ENCODE results near the gene PHPT1. TPM values are rescaled to one million over a fixed set of nuclear protein-coding genes. Genes with fewer than 3 reads are reported as not detected.

Gene PHPT1
- total and polyA plus RNA-seq, 2 experiments from 2014 or later, result 86.2 to 437 TPM

- Histone ChIP-seq H4K20me1 (replicated peaks; ENCODE audit: insufficient read depth) (peaks cover 5% of the 10 kb centered on the region; the same call in 1 of the 2 replicates), H3K27ac (ENCODE audit: low read depth) (no peak overlapping the region), H3K36me3 (ENCODE audit: insufficient read depth) (peaks cover 12% of the 10 kb centered on the region), H3K79me2 (replicated peaks; ENCODE audit: insufficient read depth) (no peaks in the 10 kb centered on the region), H3K27me3 (ENCODE audit: insufficient read depth) (no peaks in the 10 kb centered on the region), H2AFZ (no peak overlapping the region), H3K4me2 (no peak overlapping the region), H3K9me2 (ENCODE audit: insufficient read depth) (no peaks in the 10 kb centered on the region), H3K4me3 (no peak overlapping the region), H3K4me1 (ENCODE audit: insufficient read depth) (no peaks in the 10 kb centered on the region), H3F3A (replicated peaks; ENCODE audit: low read depth) (0 out of 2 replicates have a peak, but pooled peaks cover 2% of the 10 kb centered on the region)
- Mint-ChIP-seq H3K27me3 (ENCODE audit: insufficient read depth, low read depth, poor library complexity) (no peaks in the 10 kb centered on the region), H3K4me3 (no peak overlapping the region), H3K9me3 (no peaks in the 10 kb centered on the region), H3K4me1 (no peaks in the 10 kb centered on the region), H3K36me3 (ENCODE audit: low read depth) (peaks cover 23% of the 10 kb centered on the region), H3K27ac (no peak overlapping the region)
- TF ChIP-seq POLR2AphosphoS5 (IDR thresholded peaks at IDR 0.05; ENCODE audit: low read depth) (no peak), CTCF (conservative IDR thresholded peaks at IDR 0.05; ENCODE audit: low read depth in 2 of 2) (no peak)
- DNase-seq (ENCODE audit: low spot score) (no peak), ATAC-seq (no peak)
Observed at GRCh38 chr9:136858452-136858843, 9.2 kb downstream of the PHPT1 start.

GRCh38 chr9:136858844-136859757, 9.9 kb downstream of the PHPT1 start:
- no peaks in the 10 kb centered on the region for H3K27me3 Mint-ChIP-seq (ENCODE audit: insufficient read depth, low read depth, poor library complexity)
- H3K4me3 Mint-ChIP-seq, result no peak overlapping the region
- no peak overlapping the region for H3K27ac ChIP-seq (ENCODE audit: low read depth)
- ATAC-seq (no peak), DNase-seq (ENCODE audit: low spot score) (no peak)
- peaks cover 5% of the 10 kb centered on the region for H3K79me2 ChIP-seq (replicated peaks; ENCODE audit: insufficient read depth)
- H3K4me2 ChIP-seq, result no peak overlapping the region
- no peaks in the 10 kb centered on the region for H3K9me2 ChIP-seq (ENCODE audit: insufficient read depth)
- no peaks in the 10 kb centered on the region for H3K4me1 Mint-ChIP-seq
- H3K27me3 ChIP-seq (ENCODE audit: insufficient read depth), result no peaks in the 10 kb centered on the region
- no peak overlapping the region for H3K27ac Mint-ChIP-seq
- H3F3A ChIP-seq (replicated peaks; ENCODE audit: low read depth), result 0 out of 2 replicates have a peak, but pooled peaks cover 2% of the 10 kb centered on the region
- TF ChIP-seq CTCF (conservative IDR thresholded peaks at IDR 0.05; ENCODE audit: low read depth in 2 of 2) (no peak), POLR2AphosphoS5 (IDR thresholded peaks at IDR 0.05; ENCODE audit: low read depth) (peak; percentile 17; the same call in 1 of the 2 replicates)
- peaks cover 13% of the 10 kb centered on the region for H3K36me3 ChIP-seq (ENCODE audit: insufficient read depth)
- H3K4me1 ChIP-seq (ENCODE audit: insufficient read depth), result no peaks in the 10 kb centered on the region
- H2AFZ ChIP-seq, result no peak overlapping the region
- peaks cover 11% of the 10 kb centered on the region for H4K20me1 ChIP-seq (replicated peaks; ENCODE audit: insufficient read depth)
- no peaks in the 10 kb centered on the region for H3K9me3 Mint-ChIP-seq
- H3K4me3 ChIP-seq, result no peak overlapping the region
- peaks cover 30% of the 10 kb centered on the region for H3K36me3 Mint-ChIP-seq (ENCODE audit: low read depth)

GRCh38 chr9:136860529-136860928, 11.3 kb downstream of the PHPT1 start:
- H3K79me2 ChIP-seq (replicated peaks; ENCODE audit: insufficient read depth), result peaks cover 20% of the 10 kb centered on the region
- H3K36me3 Mint-ChIP-seq (ENCODE audit: low read depth), result peaks cover 41% of the 10 kb centered on the region
- H2AFZ ChIP-seq, result no peak overlapping the region
- H3K27ac Mint-ChIP-seq, result no peak overlapping the region
- no peak for ATAC-seq
- peaks cover 3% of the 10 kb centered on the region for H3K27me3 Mint-ChIP-seq (ENCODE audit: insufficient read depth, low read depth, poor library complexity)
- 0 out of 2 replicates have a peak, but pooled peaks cover 2% of the 10 kb centered on the region for H3F3A ChIP-seq (replicated peaks; ENCODE audit: low read depth)
- no peaks in the 10 kb centered on the region for H3K27me3 ChIP-seq (ENCODE audit: insufficient read depth)
- no peak overlapping the region for H3K4me2 ChIP-seq
- no peak overlapping the region for H3K4me3 Mint-ChIP-seq
- H3K9me3 Mint-ChIP-seq, result no peaks in the 10 kb centered on the region
- no peaks in the 10 kb centered on the region for H3K9me2 ChIP-seq (ENCODE audit: insufficient read depth)
- peaks cover 5% of the 10 kb centered on the region for H3K4me1 Mint-ChIP-seq
- H3K27ac ChIP-seq (ENCODE audit: low read depth), result no peak overlapping the region
- no peak for TF ChIP-seq EZH2phosphoT487 (IDR thresholded peaks at IDR 0.05; ENCODE audit: unreplicated experiment)
- peak; percentile 22; the same call in 1 of the 2 replicates for TF ChIP-seq POLR2AphosphoS5 (IDR thresholded peaks at IDR 0.05; ENCODE audit: low read depth)
- no peak overlapping the region for H3K4me3 ChIP-seq
- H3K36me3 ChIP-seq (ENCODE audit: insufficient read depth), result peaks cover 13% of the 10 kb centered on the region
- peaks cover 20% of the 10 kb centered on the region for H4K20me1 ChIP-seq (replicated peaks; ENCODE audit: insufficient read depth)
- DNase-seq (ENCODE audit: low spot score), result no peak
- H3K4me1 ChIP-seq (ENCODE audit: insufficient read depth), result peaks cover 3% of the 10 kb centered on the region; the same call in 1 of the 2 replicates

Measured in GM23338 (cell line).